OCI-LY7 (cell line): ENCODE measurements around the gene CCT8. TPM values are rescaled to one million over a fixed set of nuclear protein-coding genes. Genes with fewer than 3 reads are reported as not detected.
"Not testable (repeated sequence)": the region's sequence is repeated elsewhere in the genome, so short reads cannot be mapped to it uniquely, and the experiment has no call there.

ENCODE experiments used
- BruUV-seq: library from RNA; stranded (reverse); fragments of 400-500 nt; replicated peaks from 2 replicates; lab custom pipeline; 2021; lab: Mats Ljungman, UMichigan
- CTCF ChIA-PET: fragments of 300-600 bp; sonication (Branson Sonifier 250); formaldehyde crosslinking; loops from one replicate; lab custom pipeline; 2022; ENCODE audit warnings: antibody characterized with exemption; ENCODE audit not compliant: unreplicated experiment; lab: Charles Lee
- POLR2A ChIA-PET: fragments of 300-600 bp; sonication (Branson Sonifier 250); formaldehyde crosslinking; loops from one replicate; lab custom pipeline; 2022; ENCODE audit warnings: antibody characterized with exemption; lab: Charles Lee
- DNase-seq: peaks from one replicate; pipeline ENCODE4 v3.0.0-alpha.2; 2015; ENCODE audit warnings: low spot score
- H2AFZ ChIP-seq: fragments of 200-600 bp; sonication (generic), shearing (Covaris generic); 2 replicates; pipeline ENCODE4 v1.6.1; 2014; ENCODE audit warnings: mild to moderate bottlenecking, antibody characterized with exemption, low read length, moderate library complexity
- H3K27ac ChIP-seq: fragments of 200-600 bp; sonication (generic); 2 replicates; pipeline ENCODE4 v1.5.1; 2014; ENCODE audit warnings: mixed run types, low read depth, mild to moderate bottlenecking, moderate library complexity, low read length, inconsistent platforms; ENCODE audit not compliant: poor library complexity, severe bottlenecking
- H3K36me3 ChIP-seq: fragments of 200-600 bp; sonication (generic); 2 replicates; pipeline ENCODE4 v1.6.1; 2014; ENCODE audit warnings: mild to moderate bottlenecking, antibody characterized with exemption, low read length, moderate library complexity, mixed read lengths; ENCODE audit not compliant: insufficient read depth
- H3K4me1 ChIP-seq: fragments of 200-600 bp; sonication (generic); 2 replicates; pipeline ENCODE4 v1.5.1; 2014; ENCODE audit warnings: mild to moderate bottlenecking, low read length; ENCODE audit not compliant: insufficient read depth, poor library complexity, severe bottlenecking
- H3K4me2 ChIP-seq: fragments of 200-600 bp; sonication (generic); 2 replicates; pipeline ENCODE4 v1.6.1; 2014; ENCODE audit warnings: mild to moderate bottlenecking, low read length
- H3K4me3 ChIP-seq: fragments of 200-600 bp; sonication (generic); 2 replicates; pipeline ENCODE4 v1.5.1; 2014; ENCODE audit warnings: mild to moderate bottlenecking, low read depth, low read length; ENCODE audit not compliant: poor library complexity, severe bottlenecking
- H3K79me2 ChIP-seq: fragments of 200-600 bp; sonication (generic); 2 replicates; pipeline ENCODE4 v1.6.1; 2016; ENCODE audit warnings: low read depth, mild to moderate bottlenecking, low read length, moderate library complexity, mixed read lengths; ENCODE audit not compliant: insufficient read depth
- H3K9me2 ChIP-seq: fragments of 200-600 bp; sonication (generic); 2 replicates; pipeline ENCODE4 v1.6.1; 2016; ENCODE audit warnings: mild to moderate bottlenecking, low read length, mixed read lengths; ENCODE audit not compliant: insufficient read depth
- H3K9me3 ChIP-seq: fragments of 200-600 bp; sonication (generic); 2 replicates; pipeline ENCODE4 v1.6.1; 2014; ENCODE audit warnings: mild to moderate bottlenecking, mixed run types, low read length, mixed read lengths
- H4K20me1 ChIP-seq: fragments of 200-600 bp; sonication (generic); 2 replicates; pipeline ENCODE4 v1.6.1; 2014; ENCODE audit warnings: mild to moderate bottlenecking, antibody characterized with exemption, low read length, moderate library complexity, mixed read lengths; ENCODE audit not compliant: insufficient read depth
- CTCF ChIP-seq: fragments of 200-600 bp; sonication (generic); conservative IDR thresholded peaks from 2 replicates; pipeline ENCODE4 v1.5.1; 2014; ENCODE audit warnings: mild to moderate bottlenecking, antibody characterized with exemption, low read length, moderate library complexity, mixed read lengths
- EZH2phosphoT487 ChIP-seq: fragments of 200-600 bp; sonication (generic); IDR thresholded peaks from 2 replicates; pipeline ENCODE4 v1.6.1; 2018; ENCODE audit warnings: low read depth, borderline replicate concordance, mild to moderate bottlenecking, mixed run types, antibody characterized with exemption, low read length, moderate library complexity, mixed read lengths
- intact Hi-C: fragments of 100-400 bp; cut with micrococcal nuclease; formaldehyde crosslinking; loops from one replicate; pipeline ENCODE4 v1.10.0; 2022; ENCODE audit not compliant: unreplicated experiment
- total RNA-seq, 2 experiments: library from RNA; depleted of rRNA in 1 of 2; stranded (reverse); fragments of >200 nt in 1 of 2; shearing (Covaris generic) in 1 of 2; gene quantifications; 2 replicates each; pipeline ENCODE4 v1.2.3, GENCODE V29; 2014 to 2022

CCT8 gene
- total RNA-seq, 2 experiments from 2014 or later: 229 to 375 TPM

DNA sequence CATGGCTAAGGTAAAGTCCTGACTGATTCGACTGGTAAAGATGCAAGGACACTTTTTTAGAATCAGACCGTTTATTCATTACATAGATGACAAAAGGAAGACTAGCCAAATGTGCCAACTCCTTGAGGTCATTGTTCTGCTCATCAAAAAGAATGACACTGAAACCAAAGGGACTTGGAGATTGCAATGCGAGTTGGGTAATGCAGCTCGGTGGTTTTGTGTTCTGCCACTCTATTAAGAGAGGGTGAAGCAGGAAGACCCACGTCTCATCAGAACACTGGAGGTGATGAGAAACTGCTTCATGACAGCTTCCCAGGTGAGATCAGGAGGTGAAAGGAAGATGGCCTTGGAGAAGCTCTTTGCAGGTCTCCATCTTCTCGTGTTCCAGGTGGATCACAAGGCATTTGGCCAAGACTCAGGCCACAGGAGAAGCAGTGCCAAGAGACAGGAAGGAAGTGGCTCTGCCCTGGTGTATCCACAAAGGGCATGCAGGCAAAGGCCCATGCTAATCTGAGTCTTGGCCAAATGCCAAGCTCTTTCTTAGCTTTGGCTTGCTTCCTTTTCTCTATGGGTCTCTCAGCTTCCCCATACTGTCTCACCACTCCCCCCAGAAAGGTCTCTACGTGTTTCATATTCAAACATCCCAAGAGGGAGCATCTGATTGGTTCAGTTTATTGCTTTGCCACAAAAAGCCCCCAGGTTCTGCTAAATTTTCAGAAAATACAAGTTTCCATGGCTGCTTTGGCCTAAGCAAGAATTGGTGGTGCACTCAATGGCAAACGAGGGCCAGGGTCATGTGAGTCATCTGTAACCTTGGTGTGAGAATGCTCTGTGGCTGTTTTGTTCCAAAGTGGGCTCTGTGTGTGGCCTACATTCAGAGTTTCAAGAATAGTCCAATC lies 5.7 kb upstream of the CCT8 start:
- no TSS peak for BruUV-seq
- H3K4me1 ChIP-seq: peaks cover 33% of the 10 kb centered on the region
- intact Hi-C loops: no loop called here
- TF ChIP-seq CTCF (no peak), EZH2phosphoT487 (no peak)
- H3K4me2 ChIP-seq: peak overlapping the region; percentile 42
- ChIA-PET POLR2A (interaction anchor here (0.5 to 2.9 kb wide), 7 partner anchors 9 to 398 kb away, joined by 3 to 12 read pairs (median 4); no protein-coding TSS in a partner anchor), CTCF (interaction anchor here (1.1 kb wide), 1 partner anchor 14 kb away, joined by 3 read pairs; no protein-coding TSS in a partner anchor)
- no peaks in the 10 kb centered on the region for H4K20me1 ChIP-seq
- no peaks in the 10 kb centered on the region for H3K36me3 ChIP-seq
- no peak overlapping the region for H3K4me3 ChIP-seq
- H2AFZ ChIP-seq: peak overlapping the region; percentile 62; the same call in 1 of the 2 replicates
- H3K79me2 ChIP-seq: peaks cover 2% of the 10 kb centered on the region; the same call in 1 of the 2 replicates
- no peaks in the 10 kb centered on the region for H3K9me2 ChIP-seq
- H3K27ac ChIP-seq: peak overlapping the region; percentile 0
- peak; percentile 66 for DNase-seq
- H3K9me3 ChIP-seq: no peaks in the 10 kb centered on the region

DNA sequence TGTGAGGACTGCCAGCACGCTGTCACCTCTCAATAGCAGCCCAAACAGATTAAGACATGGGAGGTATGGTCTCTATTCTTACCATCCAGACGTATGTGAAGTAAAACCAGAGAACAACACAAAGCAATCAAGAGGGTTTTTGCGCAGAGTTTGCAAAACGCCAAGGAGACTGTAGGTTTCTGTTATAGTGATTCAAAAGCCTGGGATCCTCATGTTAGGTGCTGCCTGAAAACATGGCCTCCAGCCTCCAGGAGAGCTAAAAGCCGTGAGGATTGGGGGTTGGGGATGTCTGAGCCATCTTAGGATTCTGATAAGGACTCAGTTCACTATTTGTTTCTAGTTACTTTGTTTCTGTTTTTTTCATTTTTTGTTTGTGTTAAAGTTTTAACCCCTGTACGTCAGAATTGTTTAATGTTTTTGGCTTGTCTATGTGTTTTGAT lies 4.2 kb upstream of the CCT8 start:
- H3K36me3 ChIP-seq: peaks cover 7% of the 10 kb centered on the region
- peak overlapping the region; percentile 59 for H3K27ac ChIP-seq
- TF ChIP-seq EZH2phosphoT487 (no peak), CTCF (no peak)
- H3K4me2 ChIP-seq: peak overlapping the region; percentile 63
- peak overlapping the region; percentile 88; the same call in 1 of the 2 replicates for H2AFZ ChIP-seq
- peak; percentile 59 for DNase-seq
- CTCF ChIA-PET: no interaction called here
- H3K9me2 ChIP-seq: no peaks in the 10 kb centered on the region
- intact Hi-C loops: loop anchor here (1.0 kb wide), 1 partner anchor 58 kb away; the partner anchor contains the start of gene RWDD2B
- H3K4me1 ChIP-seq: peaks cover 34% of the 10 kb centered on the region
- no peaks in the 10 kb centered on the region for H3K9me3 ChIP-seq
- no TSS peak for BruUV-seq
- POLR2A ChIA-PET: interaction anchor here (0.6 to 1.8 kb wide), 3 partner anchors 75 to 372 kb away, joined by 4 to 5 read pairs (median 4); no protein-coding TSS in a partner anchor
- H3K79me2 ChIP-seq: peaks cover 14% of the 10 kb centered on the region
- peaks cover 6% of the 10 kb centered on the region for H4K20me1 ChIP-seq
- H3K4me3 ChIP-seq: peak overlapping the region; percentile 58

DNA sequence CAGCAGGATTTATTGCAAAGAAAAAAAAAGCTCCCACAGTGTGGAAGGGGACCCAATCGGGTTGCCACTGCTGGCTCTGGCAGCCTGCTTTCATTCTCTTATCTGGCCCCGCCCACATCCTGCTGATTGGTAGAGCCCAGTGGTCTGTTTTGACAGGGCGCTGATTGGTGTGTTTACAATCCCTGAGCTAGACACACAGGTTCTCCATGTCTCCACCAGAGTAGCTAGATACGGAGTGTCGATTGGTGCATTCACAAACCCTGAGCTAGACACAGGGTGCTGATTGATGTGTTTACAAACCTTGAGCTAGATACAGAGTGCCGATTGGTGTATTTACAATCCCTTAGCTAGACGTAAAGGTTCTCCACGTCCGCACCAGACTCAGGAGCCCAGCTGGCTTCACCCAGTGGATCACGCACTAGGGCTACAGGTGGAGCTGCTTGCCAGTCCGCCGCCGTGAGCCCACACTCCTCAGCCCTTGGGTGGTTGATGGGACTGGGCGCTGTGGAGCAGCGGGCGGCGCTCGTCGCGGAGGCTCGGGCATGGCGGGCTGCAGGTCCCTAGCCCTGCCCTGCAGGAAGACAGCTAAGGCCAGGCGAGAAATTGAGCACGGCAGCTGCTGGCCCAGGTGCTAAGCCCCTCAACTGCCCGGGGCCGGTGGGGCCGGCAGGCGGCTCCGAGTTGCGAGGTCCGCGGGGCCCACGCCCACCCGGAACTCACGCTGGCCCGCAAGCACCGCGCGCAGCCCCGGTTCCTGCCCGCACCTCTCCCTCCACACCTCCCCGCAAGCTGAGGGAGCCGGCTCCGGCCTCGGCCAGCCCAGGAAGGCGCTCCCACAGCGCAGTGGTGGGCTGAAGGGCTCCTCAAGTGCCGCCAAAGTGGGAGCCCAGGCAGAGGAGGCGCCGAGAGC lies 3.5 kb upstream of the CCT8 start:
- BruUV-seq, CTCF ChIA-PET: not testable (repeated sequence)

More for the DNA sequence above, 3.5 kb upstream of the CCT8 start:
- peaks cover 13% of the 10 kb centered on the region for H4K20me1 ChIP-seq
- H3K4me2 ChIP-seq: peak overlapping the region; percentile 63
- not testable (repeated sequence) for H3K9me3 ChIP-seq, H3K9me2 ChIP-seq
- intact Hi-C loops: loop anchor here (1.0 kb wide), 1 partner anchor 58 kb away; the partner anchor contains the start of gene RWDD2B
- H3K36me3 ChIP-seq: peaks cover 14% of the 10 kb centered on the region
- POLR2A ChIA-PET: interaction anchor here (0.6 to 1.8 kb wide), 7 partner anchors 10 to 373 kb away, joined by 4 to 5 read pairs (median 5); partner anchors contain the start of genes LTN1 and USP16
- peak; percentile 46 for DNase-seq
- H3K4me3 ChIP-seq: peak overlapping the region; percentile 58
- H3K4me1 ChIP-seq: peaks cover 39% of the 10 kb centered on the region
- H3K79me2 ChIP-seq: peaks cover 21% of the 10 kb centered on the region
- H2AFZ ChIP-seq: peak overlapping the region; percentile 88; the same call in 1 of the 2 replicates
- H3K27ac ChIP-seq: peak overlapping the region; percentile 59
